ENCODE results near the gene ASB4.

DNA sequence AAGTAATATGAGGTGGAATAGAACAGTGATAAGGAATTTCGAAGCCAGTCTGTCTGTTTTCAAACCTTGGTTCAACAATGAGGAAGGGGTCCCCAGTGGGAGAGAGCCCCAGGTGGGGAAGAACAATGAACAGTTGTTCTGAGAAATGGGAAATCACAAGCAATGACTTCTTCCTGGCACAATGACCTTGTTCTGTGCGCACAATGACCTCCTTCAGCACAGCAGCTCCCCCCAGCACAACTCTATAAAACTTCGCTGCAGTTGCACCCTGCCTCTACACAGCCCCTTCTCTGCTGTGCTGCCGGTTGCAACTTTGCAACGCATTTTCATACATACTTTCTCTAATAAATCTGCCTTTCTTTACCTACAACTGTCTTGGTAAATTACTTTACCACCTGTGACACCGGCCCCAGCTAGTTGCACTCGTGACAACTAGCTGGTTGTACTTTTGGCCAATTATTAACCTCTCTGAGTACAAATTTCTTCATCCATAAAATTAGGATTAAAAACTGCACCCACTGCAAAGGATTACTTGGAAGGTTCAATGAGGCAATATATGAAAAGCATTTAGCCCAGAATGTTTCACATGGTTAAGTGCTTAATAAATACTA, 40.5 kb downstream of the ASB4 start:
- TF ChIP-seq, protein P1, sequence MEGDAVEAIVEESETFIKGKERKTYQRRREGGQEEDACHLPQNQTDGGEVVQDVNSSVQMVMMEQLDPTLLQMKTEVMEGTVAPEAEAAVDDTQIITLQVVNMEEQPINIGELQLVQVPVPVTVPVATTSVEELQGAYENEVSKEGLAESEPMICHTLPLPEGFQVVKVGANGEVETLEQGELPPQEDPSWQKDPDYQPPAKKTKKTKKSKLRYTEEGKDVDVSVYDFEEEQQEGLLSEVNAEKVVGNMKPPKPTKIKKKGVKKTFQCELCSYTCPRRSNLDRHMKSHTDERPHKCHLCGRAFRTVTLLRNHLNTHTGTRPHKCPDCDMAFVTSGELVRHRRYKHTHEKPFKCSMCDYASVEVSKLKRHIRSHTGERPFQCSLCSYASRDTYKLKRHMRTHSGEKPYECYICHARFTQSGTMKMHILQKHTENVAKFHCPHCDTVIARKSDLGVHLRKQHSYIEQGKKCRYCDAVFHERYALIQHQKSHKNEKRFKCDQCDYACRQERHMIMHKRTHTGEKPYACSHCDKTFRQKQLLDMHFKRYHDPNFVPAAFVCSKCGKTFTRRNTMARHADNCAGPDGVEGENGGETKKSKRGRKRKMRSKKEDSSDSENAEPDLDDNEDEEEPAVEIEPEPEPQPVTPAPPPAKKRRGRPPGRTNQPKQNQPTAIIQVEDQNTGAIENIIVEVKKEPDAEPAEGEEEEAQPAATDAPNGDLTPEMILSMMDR (IDR thresholded peaks at IDR 0.05; ENCODE audit: insufficient read depth, low read length, poor library complexity, severe bottlenecking), result no peak
- no peak for TF ChIP-seq EZH2phosphoT487 (conservative IDR thresholded peaks at IDR 0.05; ENCODE audit: low read length)
